ACHN (cell line): ENCODE data around the gene AADACL4.

ENCODE experiments used
- DNase-seq: peaks from one replicate; pipeline ENCODE4 v3.0.0-alpha.2; 2015
- in situ Hi-C: cut with HindIII; loops from 2 replicates; pipeline ENCODE4 v1.10.0; 2017; ENCODE audit warnings: low sequenced_read_pairs, low pct_ligation_motif_present, low pct_unique_long_range_greater_than_20kb

The AADACL4 gene

DNA sequence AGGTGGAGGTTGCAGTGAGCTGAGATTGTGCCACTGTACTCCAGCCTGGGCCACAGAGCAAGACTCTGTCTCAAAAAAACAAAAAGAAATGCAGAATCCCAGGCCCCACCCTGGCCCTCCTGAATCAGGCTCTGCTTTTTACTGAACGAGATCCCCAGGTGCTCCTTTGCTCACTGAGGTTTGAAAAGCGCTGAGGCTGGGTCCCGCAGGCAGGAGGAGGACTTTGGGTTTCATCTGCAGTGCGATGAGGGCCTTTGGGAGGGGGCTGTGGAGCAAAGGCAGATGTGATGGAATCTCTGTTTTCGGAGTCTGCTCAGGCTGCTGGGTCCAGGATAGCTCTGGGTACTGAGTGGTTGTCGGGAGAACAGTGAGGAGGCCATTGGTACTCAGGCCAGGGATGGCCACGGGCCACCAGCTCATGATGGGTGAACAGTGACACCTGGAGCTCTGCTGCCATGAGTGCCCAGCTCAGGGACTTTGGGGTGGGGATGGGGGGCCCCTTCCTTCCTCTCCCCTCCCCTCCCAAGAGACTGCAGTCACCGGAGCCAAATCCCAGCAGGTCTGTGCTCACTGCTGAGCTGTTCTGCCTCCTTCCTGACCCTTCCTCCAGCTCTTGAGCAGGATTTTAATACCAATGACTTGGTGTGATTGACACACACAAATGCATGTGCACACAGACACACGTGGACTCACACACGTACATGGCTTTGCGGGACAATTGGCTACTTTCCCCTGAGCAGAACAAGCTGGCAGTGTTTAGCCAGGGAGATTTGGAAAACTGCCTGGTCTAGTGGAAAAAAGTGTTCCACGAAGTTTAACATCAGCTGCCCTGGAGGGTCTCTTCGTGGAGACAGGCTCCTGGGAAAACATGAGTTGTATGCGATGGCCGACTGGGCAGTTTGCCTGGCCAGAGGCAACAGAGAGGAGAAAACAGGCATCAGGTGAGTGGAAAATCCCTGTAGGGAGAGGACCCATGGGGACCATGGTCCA, 22.2 kb upstream of the AADACL4 start:
- DNase-seq: no peak
- in situ Hi-C loops: no loop called here

DNA sequence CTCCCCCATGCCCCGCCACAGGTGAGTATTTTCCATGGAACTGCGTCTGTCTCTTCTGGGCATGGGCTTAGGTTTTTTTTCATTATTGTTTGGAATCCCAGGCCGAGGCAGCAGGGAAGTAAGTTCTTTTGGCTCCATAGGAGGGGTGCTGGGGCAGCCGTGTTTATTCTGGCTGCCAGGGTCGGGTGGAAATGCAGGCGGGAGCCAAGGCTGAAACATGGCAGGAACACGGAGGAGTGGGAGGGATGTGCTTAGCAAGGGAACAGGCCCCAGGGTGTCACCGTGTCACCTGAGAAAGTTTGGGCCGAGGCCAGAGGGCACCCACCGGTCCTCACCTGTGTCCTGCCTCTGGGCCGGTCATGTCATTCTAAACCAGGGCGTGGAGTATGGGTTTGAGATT, 21.4 kb upstream of the AADACL4 start:
- in situ Hi-C loops: no loop called here
- DNase-seq: no peak

DNA sequence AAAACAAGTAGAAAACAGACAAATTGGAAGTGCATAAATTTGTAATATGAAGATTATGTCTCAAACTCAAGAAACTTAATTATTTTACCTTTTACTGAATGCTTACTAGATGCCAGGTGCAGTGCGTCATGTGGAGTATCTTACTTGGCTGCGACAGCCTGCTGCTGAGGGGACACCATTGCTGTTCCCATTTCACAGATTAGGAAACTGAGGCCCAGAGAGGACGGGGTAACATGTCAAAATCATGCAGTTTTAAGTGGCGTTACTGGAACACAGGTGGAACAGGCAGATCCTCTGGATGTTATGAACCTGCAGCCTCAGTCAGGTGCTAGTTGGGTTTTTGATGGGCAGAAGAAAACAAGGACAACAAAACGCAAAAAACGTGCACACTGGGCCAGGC, 18.6 kb upstream of the AADACL4 start:
- DNase-seq: no peak
- in situ Hi-C loops: no loop called here

DNA sequence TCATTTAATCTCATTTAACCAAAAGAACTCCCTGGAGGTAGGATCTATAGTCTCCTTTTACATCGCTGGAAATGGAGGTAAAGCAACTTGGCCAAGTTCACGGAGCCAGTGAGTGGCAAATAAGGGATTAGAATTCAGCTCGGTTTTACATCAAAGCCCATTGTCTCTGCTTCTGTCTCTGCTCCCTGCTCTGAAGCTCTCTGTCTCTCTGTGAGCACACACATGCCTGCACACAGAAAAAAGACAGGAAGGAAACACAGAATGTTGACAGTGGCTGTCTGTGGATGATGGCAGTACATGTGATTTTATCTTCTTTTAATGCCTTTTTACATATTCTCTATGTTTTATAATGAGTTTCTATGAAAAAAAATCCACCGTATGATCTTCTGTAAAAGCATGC, 17.0 kb upstream of the AADACL4 start:
- in situ Hi-C loops: no loop called here
- DNase-seq: no peak

DNA sequence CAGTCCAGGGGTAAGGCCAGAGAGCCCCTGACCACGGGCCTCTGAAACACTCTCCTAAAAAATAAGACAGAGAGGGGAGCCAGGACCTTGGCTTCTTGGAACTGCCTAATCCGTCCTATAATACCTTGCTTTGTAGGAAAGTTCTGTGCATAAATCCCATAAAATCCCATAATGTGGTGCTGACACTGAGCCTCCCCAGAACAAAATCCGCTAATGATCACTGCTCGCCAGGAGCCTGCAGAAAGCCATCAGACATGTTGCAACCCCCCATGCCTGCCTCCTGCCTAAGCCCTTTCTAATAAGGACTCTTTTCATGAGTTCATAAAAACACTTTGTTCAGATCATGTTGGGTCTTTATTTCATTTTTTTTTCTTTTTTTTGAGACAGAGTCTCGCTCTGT, 16.6 kb upstream of the AADACL4 start:
- no peak for DNase-seq
- in situ Hi-C loops: no loop called here

DNA sequence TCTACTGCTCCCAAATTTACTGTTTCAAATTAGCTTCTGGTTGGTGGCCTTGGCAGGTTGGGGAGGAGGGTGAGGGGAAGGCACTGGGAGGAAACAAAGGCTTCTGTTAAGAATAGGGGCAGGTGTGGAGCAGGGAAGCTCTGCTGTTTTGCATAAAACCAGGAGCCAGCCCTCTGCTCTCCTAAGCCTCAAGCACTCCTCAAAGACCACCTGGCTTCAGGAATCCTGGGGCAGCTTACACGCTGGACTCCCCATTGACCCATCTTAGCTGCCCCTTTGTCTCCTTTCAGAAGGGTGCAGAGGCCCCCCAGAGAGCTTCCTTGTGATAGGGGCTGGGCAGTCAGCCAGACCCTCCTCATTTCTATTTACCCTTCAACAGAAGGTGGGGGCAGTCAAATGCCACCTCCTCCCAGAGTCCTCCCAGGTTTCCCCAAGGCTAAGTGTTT, 14.4 kb upstream of the AADACL4 start:
- in situ Hi-C loops: no loop called here
- no peak for DNase-seq

DNA sequence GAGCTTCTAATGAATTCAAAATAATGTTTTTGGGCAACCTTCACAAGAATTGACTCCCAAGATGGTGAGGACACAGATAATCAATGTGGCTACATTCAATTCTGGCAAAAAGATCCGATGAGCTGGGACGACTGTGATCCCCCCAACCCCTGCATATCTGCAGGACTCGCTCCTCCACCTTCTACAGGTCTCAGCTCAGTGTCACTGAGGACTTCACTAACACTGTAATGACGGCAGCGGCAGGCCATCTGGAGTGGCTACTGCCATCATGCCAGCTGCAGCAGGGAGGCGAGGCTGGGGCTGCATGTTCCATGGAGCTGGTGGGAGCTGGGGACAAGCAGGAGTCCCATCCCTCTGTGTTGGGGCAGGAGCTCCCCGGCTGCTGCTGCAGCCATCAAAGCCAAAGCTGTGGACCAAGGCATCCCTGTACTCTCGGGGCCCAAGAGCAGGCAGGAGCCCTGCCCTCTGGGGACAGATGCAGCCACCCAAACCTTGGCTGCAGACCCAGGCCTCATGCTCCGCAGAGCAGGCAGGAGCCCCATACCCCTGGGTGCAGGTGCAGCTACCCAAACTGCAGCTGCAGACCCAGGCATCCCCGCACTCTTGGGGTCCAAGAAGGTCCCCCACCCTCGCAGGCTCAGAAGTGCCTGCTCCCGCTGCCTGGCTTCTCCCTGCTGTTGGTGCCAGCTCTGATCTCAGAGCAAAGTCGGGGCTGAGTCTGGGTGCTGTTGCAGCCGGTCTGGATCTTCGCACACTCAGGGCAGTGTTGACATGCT, 13.7 kb upstream of the AADACL4 start:
- no peak for DNase-seq
- in situ Hi-C loops: no loop called here

DNA sequence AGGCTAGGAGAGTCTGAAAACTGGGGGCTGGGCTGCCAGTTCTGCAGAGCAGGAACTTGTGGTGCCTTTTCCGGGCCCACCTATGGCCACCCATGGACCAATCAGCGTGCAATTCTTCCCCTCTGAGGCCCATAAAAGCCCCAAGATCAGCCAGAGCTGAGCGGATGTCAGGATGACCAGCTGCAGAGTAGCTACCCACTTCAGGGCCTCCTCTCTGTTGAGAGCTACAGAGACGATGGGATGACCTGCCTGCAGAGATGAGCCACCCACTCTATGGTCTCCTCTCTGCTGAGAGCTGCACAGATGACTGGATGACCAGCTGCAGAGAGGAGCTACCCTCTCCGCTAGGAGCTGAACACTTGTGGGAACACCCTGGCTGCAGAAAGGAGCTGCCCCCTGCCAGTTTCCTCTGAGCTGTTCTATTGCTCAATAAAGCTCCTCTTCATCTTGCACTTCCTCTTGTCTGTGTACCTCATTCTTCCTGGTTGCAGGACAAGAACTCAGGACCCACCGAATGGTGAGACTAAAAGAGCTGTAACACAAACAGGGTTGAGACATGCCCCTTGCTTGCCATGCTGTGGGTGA, 12.8 kb upstream of the AADACL4 start:
- in situ Hi-C loops: no loop called here

DNA sequence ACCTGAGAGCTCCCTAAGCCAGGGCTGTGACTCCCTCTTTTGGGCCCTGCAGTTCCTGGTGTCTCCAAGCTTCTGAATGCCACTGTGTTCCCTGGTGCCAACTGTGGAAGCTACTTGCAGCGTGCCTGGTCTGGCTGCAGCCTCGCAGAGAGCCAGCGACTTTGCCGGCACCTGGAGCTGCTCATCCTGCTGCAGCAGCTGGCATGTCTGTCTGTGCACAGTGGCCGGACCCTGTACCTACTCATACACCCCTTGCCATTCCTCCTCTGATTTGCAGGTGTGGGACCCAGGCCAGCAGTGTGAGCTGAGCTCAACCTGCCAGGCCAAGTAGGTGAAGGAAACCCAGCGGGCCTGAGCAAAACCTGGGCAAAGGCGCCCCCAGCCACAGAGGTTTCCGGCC, 12.3 kb upstream of the AADACL4 start:
- in situ Hi-C loops: no loop called here
- DNase-seq: no peak

More for the DNA sequence above, 12.8 kb upstream of the AADACL4 start:
- no peak for DNase-seq

DNA sequence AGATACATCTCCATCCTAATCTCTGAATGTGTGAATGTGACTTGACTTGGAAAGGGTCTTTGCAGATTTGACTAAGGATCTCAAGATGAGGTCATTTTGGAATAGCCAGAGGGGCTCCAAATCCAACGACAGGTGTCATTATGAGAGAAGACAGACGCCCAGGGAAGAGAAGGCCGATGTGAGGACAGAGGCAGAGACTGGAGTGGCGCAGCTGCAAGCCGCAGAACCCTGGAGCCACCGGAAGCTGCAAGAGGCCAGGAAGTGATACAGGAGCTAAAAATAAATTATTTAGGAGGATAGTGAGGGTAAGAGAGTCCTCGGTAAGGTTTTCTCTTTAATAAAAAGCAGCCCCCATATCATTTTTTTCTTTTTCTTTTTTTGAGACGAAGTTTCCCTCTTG, 9.7 kb upstream of the AADACL4 start:
- DNase-seq: no peak
- in situ Hi-C loops: no loop called here

DNA sequence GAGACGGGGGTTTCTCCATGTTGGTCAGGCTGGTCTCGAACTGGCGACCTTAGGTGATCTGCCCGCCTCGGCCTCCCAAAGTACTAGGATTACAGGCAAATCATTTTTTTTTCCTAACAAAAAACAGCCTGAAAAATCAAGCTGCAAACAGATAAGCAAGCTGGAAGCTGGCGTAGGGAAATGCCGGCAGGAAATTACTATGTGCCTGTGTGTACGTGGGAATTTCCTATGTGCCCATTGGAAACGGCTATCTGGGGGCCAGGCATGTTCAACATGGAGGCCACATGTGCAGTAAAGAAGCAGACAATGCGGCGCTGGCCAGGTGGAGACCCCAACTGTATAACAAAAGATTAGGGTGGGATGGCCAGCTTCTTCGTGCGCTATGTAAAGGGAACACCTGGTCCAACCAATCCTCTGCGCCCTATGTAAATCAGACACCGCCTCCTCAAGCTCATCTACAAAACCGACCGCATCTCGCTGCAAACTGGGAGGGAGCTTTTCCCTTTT, 9.1 kb upstream of the AADACL4 start:
- no peak for DNase-seq
- in situ Hi-C loops: no loop called here

DNA sequence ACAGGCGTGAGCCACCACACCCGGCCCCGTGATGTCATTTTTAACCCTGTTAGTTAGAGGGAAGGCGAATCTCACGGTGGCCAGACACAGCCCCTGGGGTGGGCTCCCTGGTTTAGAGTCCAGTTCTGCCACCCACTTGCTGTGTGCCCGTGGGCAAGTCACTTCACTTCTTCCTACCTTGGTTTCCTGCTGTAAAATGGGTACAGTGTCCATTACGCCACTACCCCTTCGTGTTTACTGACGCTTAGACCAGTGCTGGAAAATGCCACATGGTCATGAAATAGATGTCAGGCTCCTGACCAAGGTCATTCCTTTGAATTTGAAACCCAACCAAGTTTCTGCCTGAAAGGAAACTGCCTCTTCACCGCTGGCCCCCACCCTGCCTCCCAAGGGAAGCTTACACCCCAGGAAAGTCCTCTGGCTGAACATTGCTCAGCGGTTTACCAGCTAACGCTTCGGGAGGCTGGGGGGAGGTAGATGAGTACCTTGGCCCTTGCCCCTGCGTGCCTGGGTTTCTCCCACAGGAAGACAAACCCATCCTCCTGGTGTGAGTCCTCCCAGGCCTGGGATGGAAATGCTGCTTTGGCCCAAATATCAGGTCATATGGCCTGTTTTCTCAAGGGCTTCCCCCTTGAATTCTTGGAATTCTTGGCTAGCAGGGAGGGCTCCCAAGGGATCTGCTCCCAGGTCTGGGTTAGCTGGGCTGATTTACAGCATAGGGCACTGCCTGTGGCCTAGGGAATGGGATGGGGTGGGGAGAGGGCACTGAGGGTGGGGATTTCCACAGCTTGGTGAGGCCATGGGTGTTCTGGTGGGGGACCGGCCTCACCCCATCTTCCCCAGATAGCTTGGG, 7.6 kb upstream of the AADACL4 start:
- peak; percentile 92 for DNase-seq
- in situ Hi-C loops: no loop called here

DNA sequence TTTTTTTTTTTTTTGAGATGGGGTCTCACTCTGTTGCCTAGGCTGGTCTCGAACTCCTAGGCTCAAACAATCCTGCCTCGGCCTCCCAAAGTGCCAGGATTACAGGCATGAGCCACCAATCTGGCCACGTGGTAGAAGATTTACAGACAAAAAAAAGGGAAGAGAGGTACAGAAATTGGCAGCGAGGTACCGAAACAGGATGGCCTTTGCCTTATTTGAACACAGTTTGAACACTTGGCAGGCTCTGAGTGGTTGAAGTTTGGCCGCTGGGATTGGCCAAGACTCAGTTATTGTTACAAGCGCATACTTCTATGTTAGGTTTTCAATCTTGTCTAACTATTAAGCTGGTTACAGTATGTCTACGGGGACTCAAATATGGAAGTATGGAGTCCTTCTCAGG, 6.2 kb upstream of the AADACL4 start:
- in situ Hi-C loops: no loop called here

DNA sequence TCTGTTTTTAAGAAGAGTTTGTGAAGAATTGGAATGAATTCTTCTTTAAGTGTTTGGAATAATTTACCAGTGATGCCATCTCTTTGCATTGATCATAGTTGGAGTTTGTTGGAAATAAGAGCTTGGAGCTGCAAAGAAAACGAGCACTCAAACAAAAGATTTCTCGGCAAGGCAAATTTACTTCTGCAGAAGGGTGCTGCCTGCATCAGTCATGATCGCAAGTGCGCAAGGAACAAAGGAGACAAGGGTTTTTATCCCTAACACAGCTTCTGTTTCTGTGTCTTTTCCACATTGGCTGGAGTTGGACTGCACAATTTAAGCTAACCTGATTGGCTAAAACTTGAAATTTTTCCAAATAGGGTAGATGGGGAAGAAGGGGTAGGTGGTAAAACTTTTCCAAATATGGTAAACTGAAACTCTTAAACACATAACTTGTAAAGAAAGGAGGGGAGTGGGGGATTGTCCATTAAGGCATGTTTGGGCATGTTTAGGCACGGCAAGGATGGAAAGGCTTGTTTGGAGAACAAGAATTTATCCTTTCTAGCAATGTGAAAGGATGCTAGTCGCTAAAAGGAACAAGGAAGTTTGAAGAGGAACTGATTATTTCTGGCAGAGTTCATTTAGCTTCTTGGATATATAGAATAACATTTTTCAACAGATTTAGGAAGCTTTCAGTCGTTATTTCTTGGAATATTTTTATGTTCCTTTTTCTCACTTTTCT, 3.5 kb upstream of the AADACL4 start:
- DNase-seq: peak; percentile 15

More for the DNA sequence above, 6.2 kb upstream of the AADACL4 start:
- no peak for DNase-seq

DNA sequence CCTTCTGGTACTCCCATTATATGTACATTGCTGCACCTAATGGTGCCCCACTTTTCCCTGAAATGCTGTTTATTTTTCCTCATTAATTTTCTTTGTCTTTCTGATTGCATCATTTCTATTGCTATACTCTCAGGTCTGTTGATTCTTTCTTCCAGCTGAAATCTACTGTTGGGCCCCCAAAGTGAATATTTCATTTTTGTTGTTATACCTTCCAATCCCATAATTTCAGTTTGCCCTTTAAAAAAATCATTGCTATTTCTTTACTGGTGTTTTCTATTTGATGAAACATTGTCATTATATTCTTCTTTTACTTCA, 3.0 kb upstream of the AADACL4 start:
- in situ Hi-C loops: no loop called here
- DNase-seq: no peak

More for the DNA sequence above, 3.5 kb upstream of the AADACL4 start:
- in situ Hi-C loops: no loop called here

DNA sequence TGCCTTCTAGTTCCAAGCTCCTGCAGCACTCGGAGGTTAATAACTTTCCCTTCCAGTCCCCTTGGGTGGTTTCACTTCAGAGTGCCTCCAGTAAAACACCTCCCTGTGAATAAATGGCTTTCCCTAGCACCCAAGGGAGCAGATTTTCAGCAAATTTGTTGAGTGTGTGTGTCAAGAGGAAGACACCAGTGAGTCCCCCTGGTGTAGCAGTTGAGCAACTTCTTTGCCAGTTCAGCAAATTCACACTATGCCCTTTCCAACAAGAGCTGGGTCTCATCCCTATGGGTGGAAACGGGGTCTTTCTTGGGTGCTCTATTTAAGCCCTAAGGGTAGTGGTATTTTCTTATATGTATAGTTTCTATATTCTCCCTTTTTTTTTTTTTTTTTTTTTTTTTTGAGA, 806 bp upstream of the AADACL4 start:
- in situ Hi-C loops: no loop called here
- no peak for DNase-seq

DNA sequence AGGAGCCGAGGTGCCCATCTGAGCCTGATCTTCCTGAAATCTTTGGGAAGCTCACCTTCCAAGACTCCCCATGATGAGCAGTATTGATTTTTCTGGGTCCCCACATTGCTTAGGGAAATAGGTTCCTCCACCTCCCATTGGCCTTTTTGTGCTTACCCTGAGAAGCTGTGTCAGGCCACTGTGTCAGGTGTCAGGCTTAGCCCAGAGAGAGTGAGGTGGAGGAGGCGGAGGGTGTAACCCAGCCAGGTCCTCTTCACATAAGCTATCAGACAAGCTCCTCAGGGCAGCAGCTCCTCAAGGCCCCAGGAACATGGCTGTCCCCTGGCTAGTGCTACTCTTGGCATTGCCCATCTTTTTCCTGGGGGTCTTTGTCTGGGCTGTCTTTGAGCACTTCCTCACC, 352 bp downstream of the AADACL4 start:
- in situ Hi-C loops: no loop called here
- no peak for DNase-seq

DNA sequence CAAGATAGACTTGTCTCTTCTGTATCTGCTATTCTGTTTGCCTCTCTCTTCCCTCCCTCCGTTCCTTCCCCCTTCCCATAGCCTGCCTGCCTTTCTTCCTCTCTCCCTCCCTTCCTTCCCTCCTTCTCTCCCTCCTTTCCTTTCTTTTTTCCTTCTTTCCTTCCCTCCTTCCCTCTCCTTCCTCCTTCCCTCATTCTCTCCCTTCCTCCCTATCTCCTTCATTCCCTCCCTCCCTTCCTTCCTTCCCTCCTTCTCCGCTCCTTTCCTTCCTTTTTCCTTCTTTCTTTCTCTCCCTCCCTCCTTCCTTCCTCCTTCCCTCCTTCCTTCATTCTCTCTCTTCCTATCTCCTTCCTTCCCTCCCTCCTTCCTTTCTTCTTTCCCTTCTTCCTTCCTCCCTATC, 944 bp downstream of the AADACL4 start:
- DNase-seq: no peak
- in situ Hi-C loops: no loop called here
